Measurements from ENCODE around the gene DVL3. TPM values are rescaled to one million over a fixed set of nuclear protein-coding genes. Genes with fewer than 3 reads are reported as not detected.
A peak's percentile ranks its signal among the peaks of the same experiment; 100 is the strongest.

The DVL3 gene
- total and polyA plus RNA-seq, 3 donors from 2014 or later = 53.7 to 86.8 (median 80.5) TPM

DNA sequence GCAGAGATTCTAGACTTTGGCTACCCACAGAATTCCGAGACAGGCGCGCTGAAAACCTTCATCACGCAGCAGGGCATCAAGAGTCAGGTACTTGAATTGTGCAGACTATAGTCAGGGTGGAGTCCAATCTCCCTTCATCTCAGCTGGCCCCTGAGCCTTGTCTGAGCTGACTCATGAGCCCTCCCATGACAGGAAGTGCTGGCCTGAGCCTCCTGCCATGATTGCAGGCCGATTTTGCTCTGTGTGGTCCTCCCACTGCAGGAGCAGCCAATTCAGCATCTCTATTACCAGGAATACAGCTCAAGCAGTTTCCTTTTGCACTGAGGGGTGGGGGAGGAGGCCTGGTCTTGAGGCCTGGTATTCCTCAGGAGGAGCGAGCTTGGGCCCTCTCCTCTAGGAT is 25.0 kb downstream of the DVL3 start:
- intact Hi-C loops (cut with DNase I; ENCODE audit: low total_unique reads) = no loop called here
- no peak for DNase-seq
- Histone ChIP-seq H3K36me3 (ENCODE audit: low read depth, missing control alignments) (peaks cover 6% of the 10 kb centered on the region), H3K27ac (no peak overlapping the region), H3K4me3 (no peak overlapping the region), H3K9me3 (no peaks in the 10 kb centered on the region), H3K4me1 (peaks cover 30% of the 10 kb centered on the region), H3K27me3 (no peaks in the 10 kb centered on the region)
- TF ChIP-seq POLR2A (IDR thresholded peaks at IDR 0.05) = no peak
- TF ChIP-seq, protein P1, sequence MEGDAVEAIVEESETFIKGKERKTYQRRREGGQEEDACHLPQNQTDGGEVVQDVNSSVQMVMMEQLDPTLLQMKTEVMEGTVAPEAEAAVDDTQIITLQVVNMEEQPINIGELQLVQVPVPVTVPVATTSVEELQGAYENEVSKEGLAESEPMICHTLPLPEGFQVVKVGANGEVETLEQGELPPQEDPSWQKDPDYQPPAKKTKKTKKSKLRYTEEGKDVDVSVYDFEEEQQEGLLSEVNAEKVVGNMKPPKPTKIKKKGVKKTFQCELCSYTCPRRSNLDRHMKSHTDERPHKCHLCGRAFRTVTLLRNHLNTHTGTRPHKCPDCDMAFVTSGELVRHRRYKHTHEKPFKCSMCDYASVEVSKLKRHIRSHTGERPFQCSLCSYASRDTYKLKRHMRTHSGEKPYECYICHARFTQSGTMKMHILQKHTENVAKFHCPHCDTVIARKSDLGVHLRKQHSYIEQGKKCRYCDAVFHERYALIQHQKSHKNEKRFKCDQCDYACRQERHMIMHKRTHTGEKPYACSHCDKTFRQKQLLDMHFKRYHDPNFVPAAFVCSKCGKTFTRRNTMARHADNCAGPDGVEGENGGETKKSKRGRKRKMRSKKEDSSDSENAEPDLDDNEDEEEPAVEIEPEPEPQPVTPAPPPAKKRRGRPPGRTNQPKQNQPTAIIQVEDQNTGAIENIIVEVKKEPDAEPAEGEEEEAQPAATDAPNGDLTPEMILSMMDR (IDR thresholded peaks at IDR 0.05) = no peak
- 88 to 90% methylated on average over 6 of the region's 6 CpGs for WGBS, 2 donors

DNA sequence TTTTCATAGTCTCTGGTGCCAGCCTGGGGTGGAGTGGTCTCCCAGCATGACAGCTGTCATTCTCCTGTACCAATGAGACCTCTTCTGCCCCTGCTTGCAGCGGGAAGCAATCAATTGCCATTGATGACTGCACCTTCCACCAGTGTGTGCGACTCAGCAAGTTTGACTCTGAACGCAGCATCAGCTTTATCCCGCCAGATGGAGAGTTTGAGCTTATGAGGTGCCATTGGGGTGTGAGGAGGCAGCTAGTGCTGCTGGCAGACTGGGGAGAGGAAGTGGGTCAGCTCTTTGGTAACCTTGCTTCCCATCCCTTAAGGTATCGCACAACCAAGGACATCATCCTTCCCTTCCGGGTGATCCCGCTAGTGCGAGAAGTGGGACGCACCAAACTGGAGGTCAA is 26.4 kb downstream of the DVL3 start:
- Histone ChIP-seq H3K27ac (no peak overlapping the region), H3K27me3 (no peaks in the 10 kb centered on the region), H3K4me3 (no peak overlapping the region), H3K36me3 (ENCODE audit: low read depth, missing control alignments) (peaks cover 6% of the 10 kb centered on the region), H3K9me3 (no peaks in the 10 kb centered on the region), H3K4me1 (peaks cover 25% of the 10 kb centered on the region)
- DNase-seq = no peak
- intact Hi-C loops (cut with DNase I; ENCODE audit: low total_unique reads) = no loop called here
- 93 to 94% methylated on average over 7 to 9 of the region's 9 CpGs for WGBS, 2 donors
- TF ChIP-seq POLR2A (IDR thresholded peaks at IDR 0.05) = no peak
- TF ChIP-seq, protein P1 (IDR thresholded peaks at IDR 0.05) = no peak

DNA sequence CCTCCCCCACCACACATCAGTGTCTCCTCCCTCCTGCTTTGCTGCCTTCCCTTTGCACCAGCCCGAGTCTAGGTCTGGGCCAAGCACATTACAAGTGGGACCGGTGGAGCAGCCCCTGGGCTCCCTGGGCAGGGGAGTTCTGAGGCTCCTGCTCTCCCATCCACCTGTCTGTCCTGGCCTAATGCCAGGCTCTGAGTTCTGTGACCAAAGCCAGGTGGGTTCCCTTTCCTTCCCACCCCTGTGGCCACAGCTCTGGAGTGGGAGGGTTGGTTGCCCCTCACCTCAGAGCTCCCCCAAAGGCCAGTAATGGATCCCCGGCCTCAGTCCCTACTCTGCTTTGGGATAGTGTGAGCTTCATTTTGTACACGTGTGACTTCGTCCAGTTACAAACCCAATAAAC is 28.5 kb downstream of the DVL3 start:
- no peak for DNase-seq
- peaks cover 6% of the 10 kb centered on the region for H3K36me3 ChIP-seq (ENCODE audit: low read depth, missing control alignments)
- intact Hi-C loops (cut with DNase I; ENCODE audit: low total_unique reads) = no loop called here

DNA sequence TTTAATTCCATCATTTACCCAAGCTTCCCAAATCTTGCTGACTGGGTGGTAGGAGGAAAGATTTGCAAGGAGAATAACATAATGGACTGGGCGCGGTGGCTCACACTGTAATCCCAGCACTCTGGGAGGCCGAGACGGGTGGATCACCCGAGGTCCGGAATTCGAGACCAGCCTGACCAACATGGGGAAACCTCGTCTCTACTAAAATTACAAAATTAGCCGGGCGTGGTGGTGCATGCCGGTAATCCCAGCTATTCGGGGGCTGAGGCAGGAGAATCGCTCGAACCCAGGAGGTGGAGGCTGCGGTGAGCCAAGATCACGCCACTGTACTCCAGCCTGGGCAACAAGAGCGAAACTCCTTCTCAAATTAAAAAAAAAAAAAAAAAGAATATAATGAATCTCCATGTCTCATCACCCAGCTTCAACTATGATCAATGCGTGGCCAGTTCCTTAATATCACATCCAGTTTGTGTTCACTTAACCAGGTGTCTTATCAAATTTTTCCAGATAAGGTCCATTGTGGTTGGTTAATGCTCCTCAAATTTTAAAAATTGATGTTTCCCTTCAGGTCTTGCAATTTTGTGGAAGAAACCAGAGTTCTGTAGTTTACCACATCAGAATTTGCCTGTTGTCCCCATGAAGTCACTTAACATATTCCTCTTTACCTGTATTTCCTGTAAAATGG is 29.5 kb downstream of the DVL3 start:
- no peak for TF ChIP-seq POLR2A (IDR thresholded peaks at IDR 0.05)
- TF ChIP-seq, protein P1 (IDR thresholded peaks at IDR 0.05) = no peak
- Histone ChIP-seq H3K27ac (peak overlapping the region in 1 of 2 donors; percentile 89), H3K27me3 (no peaks in the 10 kb centered on the region), H3K36me3 (ENCODE audit: low read depth, missing control alignments) (peaks cover 6% of the 10 kb centered on the region), H3K4me3 (no peak overlapping the region), H3K4me1 (peaks cover 21% of the 10 kb centered on the region), H3K9me3 (no peaks in the 10 kb centered on the region)
- no peak for DNase-seq
- WGBS, 2 donors = 88 to 92% methylated on average over 18 of the region's 18 CpGs
- intact Hi-C loops (cut with DNase I; ENCODE audit: low total_unique reads) = no loop called here

More for the DNA sequence above, 28.5 kb downstream of the DVL3 start:
- no peak overlapping the region for H3K4me3 ChIP-seq
- no peak for TF ChIP-seq POLR2A (IDR thresholded peaks at IDR 0.05)
- TF ChIP-seq, protein P1 (IDR thresholded peaks at IDR 0.05) = no peak
- H3K27ac ChIP-seq = no peak overlapping the region
- peaks cover 21% of the 10 kb centered on the region for H3K4me1 ChIP-seq
- H3K27me3 ChIP-seq = no peaks in the 10 kb centered on the region
- WGBS, 2 donors = 81 to 83% methylated on average over 3 to 5 of the region's 5 CpGs
- H3K9me3 ChIP-seq = no peaks in the 10 kb centered on the region

Measured in testis (tissue), 3 donors.